Keratinocyte (primary cell): ENCODE measurements around the gene C20orf173. TPM values are rescaled to one million over a fixed set of nuclear protein-coding genes. Genes with fewer than 3 reads are reported as not detected.
"Not testable (repeated sequence)": the region's sequence is repeated elsewhere in the genome, so short reads cannot be mapped to it uniquely, and the experiment has no call there.

Experiments
- DNase-seq: peaks from one replicate; pipeline ENCODE4 v3.0.0-alpha.2; 2011; ENCODE audit warnings: low read depth, missing footprints, low spot score
- FAIRE-seq: peaks from 2 replicates; lab custom pipeline; 2011; peaks lifted over from hg19 to GRCh38; lab: Jason Lieb, UNC
- H2AFZ ChIP-seq: 2 replicates; pipeline ENCODE4 v1.6.0; 2012; ENCODE audit warnings: low read length, control low read depth, inconsistent platforms; ENCODE audit not compliant: control insufficient read depth
- H3K27ac ChIP-seq: 2 replicates; pipeline ENCODE4 v1.5.1; 2011; ENCODE audit warnings: low read length; ENCODE audit not compliant: control insufficient read depth, insufficient read depth
- H3K27me3 ChIP-seq: 3 replicates; pipeline ENCODE4 v1.6.0; 2011; ENCODE audit warnings: low read length; ENCODE audit not compliant: control insufficient read depth, insufficient read depth; ENCODE audit errors: extremely low read depth
- H3K36me3 ChIP-seq, 2 experiments: 2 replicates in 1 of 2; 3 replicates in 1 of 2; pipeline ENCODE4 v1.5.1; 2011; ENCODE audit warnings: low read length in 2 of 2, mild to moderate bottlenecking in 1 of 2; ENCODE audit not compliant: control insufficient read depth in 2 of 2, insufficient read depth in 2 of 2; ENCODE audit errors: extremely low read depth in 1 of 2
- H3K4me1 ChIP-seq: 3 replicates; pipeline ENCODE4 v1.5.1; 2011; ENCODE audit warnings: low read length; ENCODE audit not compliant: control insufficient read depth, insufficient read depth; ENCODE audit errors: extremely low read depth
- H3K4me2 ChIP-seq: 3 replicates; pipeline ENCODE4 v1.6.0; 2011; ENCODE audit warnings: low read depth, low read length; ENCODE audit not compliant: control insufficient read depth, insufficient read depth; ENCODE audit errors: extremely low read depth
- H3K4me3 ChIP-seq, 3 experiments: fragments of 200-600 bp in 1 of 3; sonication (generic) in 1 of 3; 2 replicates in 2 of 3; 3 replicates in 1 of 3; pipeline ENCODE4 v1.5.1; 2011 to 2016; ENCODE audit warnings: low read length in 3 of 3, mild to moderate bottlenecking in 3 of 3, control low read depth in 2 of 3, inconsistent platforms in 1 of 3, low read depth in 1 of 3, mixed read lengths in 1 of 3, mixed run types in 1 of 3, moderate library complexity in 1 of 3; ENCODE audit not compliant: control insufficient read depth in 2 of 3, insufficient read depth in 2 of 3; ENCODE audit errors: extremely low read depth in 1 of 3
- H3K79me2 ChIP-seq: 2 replicates; pipeline ENCODE4 v1.6.0; 2012; ENCODE audit warnings: low read length; ENCODE audit not compliant: control insufficient read depth, insufficient read depth
- H3K9ac ChIP-seq: 3 replicates; pipeline ENCODE4 v1.6.0; 2011; ENCODE audit warnings: low read length; ENCODE audit not compliant: control insufficient read depth, insufficient read depth; ENCODE audit errors: extremely low read depth
- H3K9me1 ChIP-seq: 3 replicates; pipeline ENCODE4 v1.6.0; 2011; ENCODE audit warnings: low read length; ENCODE audit not compliant: control insufficient read depth, insufficient read depth; ENCODE audit errors: extremely low read depth
- H3K9me3 ChIP-seq: 2 replicates; pipeline ENCODE4 v1.5.1; 2012; ENCODE audit warnings: low read depth, low read length; ENCODE audit not compliant: control insufficient read depth
- H4K20me1 ChIP-seq: 3 replicates; pipeline ENCODE4 v1.6.0; 2011; ENCODE audit warnings: low read length; ENCODE audit not compliant: control insufficient read depth, insufficient read depth; ENCODE audit errors: extremely low read depth
- EZH2 ChIP-seq: IDR thresholded peaks from one replicate; pipeline ENCODE4 v1.6.1; 2012; ENCODE audit warnings: inconsistent platforms, mild to moderate bottlenecking, low read length, moderate library complexity
- dilution Hi-C: fragments of 300-500 bp; cut with MboI; formaldehyde crosslinking; loops from one replicate; pipeline ENCODE4 v1.7.0; 2020; ENCODE audit warnings: low sequenced_read_pairs; ENCODE audit not compliant: extremely low pct_ligation_motif_present
- polyA plus RNA-seq, 5 experiments: library from polyadenylated mRNA; depleted of rRNA in 3 of 5; stranded (reverse) in 3 of 5; stranded (forward) in 1 of 5; unstranded in 1 of 5; fragments of >200 nt; gene quantifications; 1 replicate in 1 of 5; 2 replicates in 3 of 5; 3 replicates in 1 of 5; pipeline versions ENCODE4 v1.2.1 to v1.2.3, GENCODE V29; 2011 to 2012; ENCODE audit warnings: missing spikeins in 2 of 5, low read depth in 1 of 5, low replicate concordance in 1 of 5
- TF ChIP-seq, protein P1 (sequence below), 3 experiments: IDR thresholded peaks in 1 of 3; conservative IDR thresholded peaks in 1 of 3; optimal IDR thresholded peaks in 1 of 3; 2 replicates in 2 of 3; 3 replicates in 1 of 3; pipeline versions ENCODE3 to v1.5.1; 2011; ENCODE audit warnings: low read length in 3 of 3, mild to moderate bottlenecking in 3 of 3, moderate library complexity in 2 of 3, control low read depth in 1 of 3, inconsistent platforms in 1 of 3; ENCODE audit not compliant: insufficient read depth in 2 of 3; ENCODE audit errors: extremely low read depth in 1 of 3

The C20orf173 gene
- polyA plus RNA-seq, 1 donor (not counting 4 experiments of a cell fraction or from before 2014, with no cell fraction given): not detected

DNA sequence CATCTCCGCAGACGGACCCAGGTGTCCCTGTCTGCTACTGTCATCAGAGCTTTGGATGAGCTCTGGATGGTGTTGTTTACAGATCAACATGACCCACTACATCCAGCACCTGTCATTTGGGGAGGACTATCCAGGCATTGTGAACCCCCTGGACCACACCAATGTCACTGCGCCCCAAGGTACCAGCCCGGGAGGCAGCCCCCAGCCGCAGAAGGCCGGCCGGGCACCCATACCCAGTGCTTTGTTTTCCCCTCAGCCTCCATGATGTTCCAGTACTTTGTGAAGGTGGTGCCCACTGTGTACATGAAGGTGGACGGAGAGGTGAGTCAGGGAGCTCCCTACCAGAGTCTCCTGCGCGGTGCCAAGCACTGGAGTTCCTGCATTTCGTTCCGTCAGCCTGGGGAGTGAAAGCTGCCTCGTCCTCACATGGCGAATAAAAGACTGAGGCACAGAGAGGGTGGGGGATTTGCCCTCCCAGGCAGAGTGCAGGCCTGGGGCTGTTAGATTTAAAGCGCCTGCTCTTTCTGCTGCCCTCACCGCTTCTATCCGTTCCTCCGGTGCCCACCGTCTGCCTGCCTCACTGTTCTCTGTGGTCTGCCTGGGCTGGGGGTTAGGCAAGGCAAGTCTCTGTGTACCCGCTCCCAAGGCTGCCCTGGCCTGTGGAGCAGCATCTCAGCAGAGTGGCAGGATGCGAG is 26.6 kb upstream of the C20orf173 start:
- no peak overlapping the region for H3K4me2 ChIP-seq
- H3K36me3 ChIP-seq: peaks cover 26 to 39% of the 10 kb centered on the region in 2 experiments

DNA sequence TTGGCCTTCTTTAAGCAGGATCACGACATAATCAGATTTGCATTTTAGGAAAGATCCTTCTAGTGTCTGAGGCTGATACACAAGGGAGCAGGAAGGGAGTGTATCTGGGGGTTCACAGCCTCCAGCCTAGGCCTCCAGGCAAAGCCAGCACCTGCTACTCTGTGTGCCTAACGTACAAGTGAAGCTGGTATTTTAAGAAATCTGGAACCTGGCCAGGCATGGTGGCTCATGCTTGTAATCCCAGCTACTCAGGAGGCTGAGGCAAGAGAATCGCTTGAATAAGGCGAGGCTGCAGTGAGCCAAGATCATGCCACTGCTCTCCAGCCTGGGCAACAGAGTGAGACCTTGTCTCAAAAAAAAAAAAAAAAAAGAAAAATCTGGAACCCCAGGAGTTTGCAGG is 26.0 kb upstream of the C20orf173 start:
- H4K20me1 ChIP-seq, H3K4me3 ChIP-seq, H2AFZ ChIP-seq, H3K27ac ChIP-seq, H3K4me2 ChIP-seq, H3K4me1 ChIP-seq, H3K9ac ChIP-seq, dilution Hi-C loops, FAIRE-seq, H3K27me3 ChIP-seq, H3K9me1 ChIP-seq, H3K79me2 ChIP-seq, DNase-seq, H3K9me3 ChIP-seq: not testable (repeated sequence)
- H3K36me3 ChIP-seq: peaks cover 30 to 39% of the 10 kb centered on the region in 2 experiments

More for the DNA sequence above, 26.6 kb upstream of the C20orf173 start:
- H3K27ac ChIP-seq: no peak overlapping the region
- TF ChIP-seq, protein P1, sequence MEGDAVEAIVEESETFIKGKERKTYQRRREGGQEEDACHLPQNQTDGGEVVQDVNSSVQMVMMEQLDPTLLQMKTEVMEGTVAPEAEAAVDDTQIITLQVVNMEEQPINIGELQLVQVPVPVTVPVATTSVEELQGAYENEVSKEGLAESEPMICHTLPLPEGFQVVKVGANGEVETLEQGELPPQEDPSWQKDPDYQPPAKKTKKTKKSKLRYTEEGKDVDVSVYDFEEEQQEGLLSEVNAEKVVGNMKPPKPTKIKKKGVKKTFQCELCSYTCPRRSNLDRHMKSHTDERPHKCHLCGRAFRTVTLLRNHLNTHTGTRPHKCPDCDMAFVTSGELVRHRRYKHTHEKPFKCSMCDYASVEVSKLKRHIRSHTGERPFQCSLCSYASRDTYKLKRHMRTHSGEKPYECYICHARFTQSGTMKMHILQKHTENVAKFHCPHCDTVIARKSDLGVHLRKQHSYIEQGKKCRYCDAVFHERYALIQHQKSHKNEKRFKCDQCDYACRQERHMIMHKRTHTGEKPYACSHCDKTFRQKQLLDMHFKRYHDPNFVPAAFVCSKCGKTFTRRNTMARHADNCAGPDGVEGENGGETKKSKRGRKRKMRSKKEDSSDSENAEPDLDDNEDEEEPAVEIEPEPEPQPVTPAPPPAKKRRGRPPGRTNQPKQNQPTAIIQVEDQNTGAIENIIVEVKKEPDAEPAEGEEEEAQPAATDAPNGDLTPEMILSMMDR (optimal IDR thresholded peaks at IDR 0.05 in 1 of 3, IDR thresholded peaks at IDR 0.05 in 1 of 3, conservative IDR thresholded peaks at IDR 0.05 in 1 of 3; ENCODE audit: extremely low read depth in 1 of 3, insufficient read depth in 2 of 3, low read length in 3 of 3): no peak
- no peak for TF ChIP-seq EZH2
- DNase-seq (no peak), FAIRE-seq (no peak)
- H3K9ac ChIP-seq: no peak overlapping the region
- dilution Hi-C loops: no loop called here
- no peaks in the 10 kb centered on the region for H3K27me3 ChIP-seq
- no peaks in the 10 kb centered on the region for H3K9me3 ChIP-seq
- H3K4me1 ChIP-seq: no peaks in the 10 kb centered on the region
- H3K9me1 ChIP-seq: no peaks in the 10 kb centered on the region
- peaks cover 3% of the 10 kb centered on the region for H4K20me1 ChIP-seq
- H3K79me2 ChIP-seq: no peaks in the 10 kb centered on the region
- no peak overlapping the region for H3K4me3 ChIP-seq
- no peak overlapping the region for H2AFZ ChIP-seq

DNA sequence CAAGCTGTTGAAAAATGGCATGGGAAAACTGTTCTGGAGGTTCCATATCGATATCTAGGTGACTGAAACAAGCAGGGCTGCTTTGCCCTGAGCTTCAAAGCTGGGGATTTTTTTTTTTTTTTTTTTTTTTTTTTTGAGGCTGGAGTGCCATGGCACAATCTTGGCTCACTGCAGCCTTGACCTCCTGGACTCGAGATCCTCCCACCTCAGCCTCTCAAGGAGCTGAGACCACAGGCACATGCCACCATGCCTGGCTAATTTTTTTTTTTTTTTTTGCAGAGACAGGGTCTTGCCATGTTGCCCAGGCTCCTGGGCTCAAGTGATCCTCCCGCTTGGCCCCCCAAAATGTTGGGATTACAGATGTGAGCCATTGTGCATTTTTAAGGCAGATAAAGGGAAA is 23.5 kb upstream of the C20orf173 start:
- Histone ChIP-seq H3K27me3 (no peaks in the 10 kb centered on the region), H3K4me2 (no peak overlapping the region), H3K9ac (no peak overlapping the region), H4K20me1 (peaks cover 3% of the 10 kb centered on the region), H3K79me2 (no peaks in the 10 kb centered on the region), H2AFZ (no peak overlapping the region), H3K4me1 (no peaks in the 10 kb centered on the region), H3K9me3 (no peaks in the 10 kb centered on the region), H3K36me3 (peaks cover 37 to 48% of the 10 kb centered on the region in 2 experiments), H3K9me1 (no peaks in the 10 kb centered on the region), H3K27ac (no peak overlapping the region), H3K4me3 (no peak overlapping the region)
- TF ChIP-seq, protein P1 (optimal IDR thresholded peaks at IDR 0.05 in 1 of 3, IDR thresholded peaks at IDR 0.05 in 1 of 3, conservative IDR thresholded peaks at IDR 0.05 in 1 of 3; ENCODE audit: extremely low read depth in 1 of 3, insufficient read depth in 2 of 3, low read length in 3 of 3): no peak
- DNase-seq: no peak
- no peak for FAIRE-seq
- dilution Hi-C loops: no loop called here
